Stomach (tissue), 9 donors: ENCODE measurements around the gene TIMM10B. TPM values are rescaled to one million over a fixed set of nuclear protein-coding genes. Genes with fewer than 3 reads are reported as not detected.
A peak's percentile ranks its signal among the peaks of the same experiment; 100 is the strongest.

ENCODE experiments used
- DNase-seq, 2 donors: peaks; one replicate each; pipeline versions ENCODE4 v3.0.0 to v3.0.0-alpha.2; 2013 to 2019
- H3K27ac ChIP-seq, 5 donors: fragments of 200-600 bp in 4 of 5; sonication (generic) in 4 of 5; one replicate each; pipeline ENCODE4 v1.5.1; 2013 to 2019; ENCODE audit warnings: mild to moderate bottlenecking in 1 of 5, moderate library complexity in 1 of 5
- H3K27me3 ChIP-seq, 3 donors: fragments of 200-600 bp; sonication (generic); one replicate each; pipeline ENCODE4 v1.5.1; 2017 to 2019; ENCODE audit warnings: mixed run types in 1 of 3
- H3K36me3 ChIP-seq, 4 donors: fragments of 200-600 bp; sonication (generic); 1 replicate in 3 of 4; 2 replicates in 1 of 4; pipeline ENCODE4 v1.5.1; 2016 to 2019
- H3K4me1 ChIP-seq, 4 donors: fragments of 200-600 bp; sonication (generic); one replicate each; pipeline ENCODE4 v1.5.1; 2016 to 2019
- H3K4me3 ChIP-seq, 4 donors: fragments of 200-600 bp; sonication (generic) in 3 of 4; one replicate each; pipeline ENCODE4 v1.5.1; 2016 to 2019; ENCODE audit warnings: mild to moderate bottlenecking in 1 of 4
- H3K9me3 ChIP-seq, 4 donors: fragments of 200-600 bp; sonication (generic); one replicate each; pipeline ENCODE4 v1.5.1; 2016 to 2019
- EP300 ChIP-seq: sonication (generic); formaldehyde crosslinking; IDR thresholded peaks from one replicate; pipeline ENCODE4 v1.6.1; 2017; ENCODE audit warnings: antibody characterized with exemption
- POLR2A ChIP-seq, 4 donors: fragments of 450-650 bp; IDR thresholded peaks; one replicate each; pipeline ENCODE4 v1.6.1; 2016; ENCODE audit warnings: antibody characterized with exemption in 4 of 4, control low read depth in 2 of 4, mild to moderate bottlenecking in 1 of 4, moderate library complexity in 1 of 4
- POLR2AphosphoS5 ChIP-seq, 3 donors: sonication (generic); formaldehyde crosslinking; IDR thresholded peaks; one replicate each; pipeline ENCODE4 v1.6.1; 2016; ENCODE audit warnings: antibody characterized with exemption in 3 of 3
- WGBS, 5 donors: extraction: QIAGEN DNeasy Blood & Tissue Kit in 3 of 5; methylation state at CpG; one replicate each; pipeline versions ENCODE4 v1.1.5 to v1.1.7; 2013 to 2018; 5-methylcytosine and 5-hydroxymethylcytosine counted together
- intact Hi-C: fragments of 100-400 bp; cut with DNase I; formaldehyde crosslinking; loops from one replicate; pipeline ENCODE4 v1.15.1; 2023; ENCODE audit warnings: low total_unique reads
- polyA plus RNA-seq, 3 donors: library from polyadenylated mRNA; stranded (reverse); fragments of 200-250 nt; gene quantifications; one replicate each; pipeline ENCODE4 v1.2.3, GENCODE V29; 2013
- total RNA-seq, 5 donors: library from RNA; depleted of rRNA; stranded (reverse); fragments of >200 nt; gene quantifications; one replicate each; pipeline versions ENCODE4 v1.1.0 to v1.2.3, GENCODE V29; 2014 to 2016
- TF ChIP-seq, protein P1 (sequence below), 7 experiments: fragments of 450-650 bp in 4 of 7; fragments of 200-600 bp in 3 of 7; sonication (generic) in 3 of 7; IDR thresholded peaks; one replicate each; pipeline ENCODE4 v1.5.1; 2016 to 2019; ENCODE audit warnings: antibody characterized with exemption in 7 of 7, control low read depth in 2 of 7, mild to moderate bottlenecking in 1 of 7
- donor health status: healthy with polysubstance abuse.
- donor health status: Bipolar disorder and iron deficiency.
- donor health status: healthy.

The TIMM10B gene
- total and polyA plus RNA-seq, 8 donors = 9.3 to 103 (median 25.6) TPM

- WGBS, 5 donors = 85 to 96% (median 93%) methylated on average over 4 of the region's 4 CpGs
- H3K36me3 ChIP-seq = peaks cover 0 to 2% (median under 1%) of the 10 kb centered on the region in 4 donors
- H3K9me3 ChIP-seq = no peaks in the 10 kb centered on the region
- no peaks in the 10 kb centered on the region for H3K27me3 ChIP-seq
- intact Hi-C loops = loop anchor here (5.0 kb wide), 1 partner anchor 60 kb away; no protein-coding TSS in a partner anchor
- no peak for DNase-seq
- H3K4me1 ChIP-seq = peaks cover 0 to 10% (median 3%) of the 10 kb centered on the region in 4 donors
- H3K27ac ChIP-seq = peak overlapping the region in 1 of 5 donors; percentile 18
- TF ChIP-seq EP300 (no peak), POLR2A (IDR thresholded peaks at IDR 0.05) (no peak), POLR2AphosphoS5 (IDR thresholded peaks at IDR 0.05) (no peak)
- TF ChIP-seq, protein P1, sequence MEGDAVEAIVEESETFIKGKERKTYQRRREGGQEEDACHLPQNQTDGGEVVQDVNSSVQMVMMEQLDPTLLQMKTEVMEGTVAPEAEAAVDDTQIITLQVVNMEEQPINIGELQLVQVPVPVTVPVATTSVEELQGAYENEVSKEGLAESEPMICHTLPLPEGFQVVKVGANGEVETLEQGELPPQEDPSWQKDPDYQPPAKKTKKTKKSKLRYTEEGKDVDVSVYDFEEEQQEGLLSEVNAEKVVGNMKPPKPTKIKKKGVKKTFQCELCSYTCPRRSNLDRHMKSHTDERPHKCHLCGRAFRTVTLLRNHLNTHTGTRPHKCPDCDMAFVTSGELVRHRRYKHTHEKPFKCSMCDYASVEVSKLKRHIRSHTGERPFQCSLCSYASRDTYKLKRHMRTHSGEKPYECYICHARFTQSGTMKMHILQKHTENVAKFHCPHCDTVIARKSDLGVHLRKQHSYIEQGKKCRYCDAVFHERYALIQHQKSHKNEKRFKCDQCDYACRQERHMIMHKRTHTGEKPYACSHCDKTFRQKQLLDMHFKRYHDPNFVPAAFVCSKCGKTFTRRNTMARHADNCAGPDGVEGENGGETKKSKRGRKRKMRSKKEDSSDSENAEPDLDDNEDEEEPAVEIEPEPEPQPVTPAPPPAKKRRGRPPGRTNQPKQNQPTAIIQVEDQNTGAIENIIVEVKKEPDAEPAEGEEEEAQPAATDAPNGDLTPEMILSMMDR (IDR thresholded peaks at IDR 0.05) = no peak
- H3K4me3 ChIP-seq = no peak overlapping the region
These were observed 38.9 kb upstream of the TIMM10B start for GRCh38 chr11:6442441-6442840.

DNA sequence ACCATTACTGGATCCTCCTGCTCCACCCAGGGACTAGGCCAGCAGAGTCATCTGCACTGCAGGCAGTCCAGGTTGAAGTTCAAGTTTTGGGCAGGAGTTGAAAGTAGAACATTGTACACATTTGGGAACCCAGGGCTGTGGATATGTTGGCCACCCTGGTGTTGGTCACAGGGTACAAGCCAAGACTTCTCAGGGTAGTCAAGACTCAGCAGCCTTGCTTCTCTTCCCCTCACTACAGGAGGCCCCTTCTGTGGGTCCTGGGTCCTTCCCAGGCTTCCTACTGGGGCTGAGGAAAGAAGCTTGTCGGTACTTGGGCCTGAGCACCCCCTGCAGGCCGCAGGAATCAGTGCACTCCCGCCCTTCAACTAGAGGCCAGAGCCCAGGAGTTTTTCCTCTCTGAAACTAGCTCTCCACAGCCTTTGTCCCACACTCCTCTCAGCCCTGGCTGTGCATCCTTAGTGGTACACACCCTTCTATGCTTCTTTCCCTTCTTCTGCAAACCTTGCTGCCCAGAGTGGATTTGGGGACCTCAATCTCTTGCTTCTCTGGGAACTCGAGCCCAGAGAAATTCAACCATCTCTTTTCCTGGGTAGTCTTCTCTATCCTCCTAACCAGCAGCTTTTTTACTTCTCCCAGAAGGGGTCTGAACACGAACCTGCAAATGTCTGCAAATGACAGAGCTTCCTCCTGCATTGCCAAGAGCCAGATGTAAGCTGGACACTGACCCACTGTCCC is 37.9 kb upstream of the TIMM10B start:
- no peak overlapping the region for H3K4me3 ChIP-seq
- no peaks in the 10 kb centered on the region for H3K27me3 ChIP-seq
- WGBS, 5 donors = 20 to 29% (median 25%) methylated on average over 5 of the region's 5 CpGs
- no peaks in the 10 kb centered on the region for H3K9me3 ChIP-seq
- intact Hi-C loops = loop anchor here (5.0 kb wide), 1 partner anchor 61 kb away; no protein-coding TSS in a partner anchor
- peak; percentile 63 to 83 for DNase-seq
- peaks cover 0 to 10% (median 3%) of the 10 kb centered on the region in 4 donors for H3K4me1 ChIP-seq
- H3K27ac ChIP-seq = peak overlapping the region in 1 of 5 donors; percentile 18
- TF ChIP-seq, protein P1 (IDR thresholded peaks at IDR 0.05) = peak in 5 of 7 experiments; percentile 44 to 84 (median 79)
- TF ChIP-seq POLR2AphosphoS5 (IDR thresholded peaks at IDR 0.05) = no peak
- peaks cover under 1 to 12% (median 11%) of the 10 kb centered on the region in 4 donors for H3K36me3 ChIP-seq

DNA sequence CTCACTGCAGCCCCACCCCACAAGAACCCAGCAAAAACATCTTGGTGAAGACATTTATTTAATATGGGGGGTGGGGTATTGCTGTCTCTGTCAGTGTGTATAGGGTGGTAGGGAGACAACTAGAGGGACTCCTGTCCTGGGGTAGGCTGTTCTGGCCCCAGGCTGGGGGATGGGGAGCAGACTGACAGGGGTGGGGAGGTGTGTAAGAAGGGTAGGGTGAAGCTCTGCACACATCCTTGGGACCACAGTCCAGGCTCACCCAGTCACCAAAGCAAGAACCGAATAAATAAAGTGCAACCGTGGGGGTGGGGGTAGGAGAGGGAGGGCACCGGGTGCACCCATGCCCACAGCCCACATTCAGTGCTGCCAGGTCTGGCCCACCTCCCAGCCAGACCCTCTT is 32.7 kb upstream of the TIMM10B start:
- no peaks in the 10 kb centered on the region for H3K4me1 ChIP-seq
- peaks cover 28 to 64% (median 62%) of the 10 kb centered on the region in 4 donors for H3K36me3 ChIP-seq
- H3K27ac ChIP-seq = no peak overlapping the region
- WGBS, 5 donors = 89 to 94% (median 92%) methylated on average over 3 of the region's 3 CpGs
- no peaks in the 10 kb centered on the region for H3K27me3 ChIP-seq
- intact Hi-C loops = no loop called here
- H3K4me3 ChIP-seq = no peak overlapping the region
- TF ChIP-seq EP300 (no peak), POLR2AphosphoS5 (IDR thresholded peaks at IDR 0.05) (no peak), POLR2A (IDR thresholded peaks at IDR 0.05) (no peak)
- TF ChIP-seq, protein P1 (IDR thresholded peaks at IDR 0.05) = no peak
- DNase-seq = no peak
- H3K9me3 ChIP-seq = no peaks in the 10 kb centered on the region

DNA sequence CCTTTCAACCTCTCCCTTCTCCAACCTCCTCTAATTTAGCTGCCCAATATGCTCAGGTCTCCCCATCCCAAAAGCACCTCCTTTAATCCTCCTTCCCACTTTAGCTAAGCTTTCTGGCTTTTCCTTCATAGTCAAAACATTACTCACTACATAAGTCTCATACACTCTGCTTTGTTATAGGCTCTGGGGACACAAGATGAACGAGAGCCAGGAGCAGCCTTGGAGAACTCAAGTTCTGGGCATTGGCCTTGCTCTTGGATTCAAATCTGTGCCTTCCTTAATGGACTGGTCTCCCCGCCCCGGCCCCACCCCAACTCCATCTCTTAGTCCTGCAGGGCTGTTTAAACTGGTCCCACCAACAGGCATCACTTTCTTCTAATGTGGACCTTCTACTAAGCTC is 29.1 kb upstream of the TIMM10B start:
- Histone ChIP-seq H3K27me3 (no peaks in the 10 kb centered on the region), H3K27ac (no peak overlapping the region), H3K9me3 (no peaks in the 10 kb centered on the region), H3K4me3 (no peak overlapping the region), H3K4me1 (no peaks in the 10 kb centered on the region), H3K36me3 (peaks cover 64 to 100% (median 98%) of the 10 kb centered on the region in 4 donors)
- DNase-seq = no peak
- intact Hi-C loops = no loop called here
- WGBS, 5 donors = 81 to 93% (median 90%) methylated on average over 3 of the region's 3 CpGs
- TF ChIP-seq, protein P1 (IDR thresholded peaks at IDR 0.05) = no peak
- TF ChIP-seq POLR2AphosphoS5 (IDR thresholded peaks at IDR 0.05) = no peak
- TF ChIP-seq EP300 = no peak
- TF ChIP-seq POLR2A (IDR thresholded peaks at IDR 0.05) = no peak
